Activated CD4-positive, CD25-positive, alpha-beta regulatory T cell treated with anti-CD3 and anti-CD28 coated beads, Interleukin-2, amount 50 U/mL, for 24 hours (primary cell): ENCODE results near the gene RBM4.

ENCODE experiments used
- ATAC-seq, 2 donors: fragments of 150-1000 bp; cut with Tn5 transposase; one replicate each; pipeline ENCODE4 v1.10.0; 2021; ENCODE audit warnings: mild to moderate bottlenecking in 1 of 2, moderate library complexity in 1 of 2

Gene RBM4

DNA sequence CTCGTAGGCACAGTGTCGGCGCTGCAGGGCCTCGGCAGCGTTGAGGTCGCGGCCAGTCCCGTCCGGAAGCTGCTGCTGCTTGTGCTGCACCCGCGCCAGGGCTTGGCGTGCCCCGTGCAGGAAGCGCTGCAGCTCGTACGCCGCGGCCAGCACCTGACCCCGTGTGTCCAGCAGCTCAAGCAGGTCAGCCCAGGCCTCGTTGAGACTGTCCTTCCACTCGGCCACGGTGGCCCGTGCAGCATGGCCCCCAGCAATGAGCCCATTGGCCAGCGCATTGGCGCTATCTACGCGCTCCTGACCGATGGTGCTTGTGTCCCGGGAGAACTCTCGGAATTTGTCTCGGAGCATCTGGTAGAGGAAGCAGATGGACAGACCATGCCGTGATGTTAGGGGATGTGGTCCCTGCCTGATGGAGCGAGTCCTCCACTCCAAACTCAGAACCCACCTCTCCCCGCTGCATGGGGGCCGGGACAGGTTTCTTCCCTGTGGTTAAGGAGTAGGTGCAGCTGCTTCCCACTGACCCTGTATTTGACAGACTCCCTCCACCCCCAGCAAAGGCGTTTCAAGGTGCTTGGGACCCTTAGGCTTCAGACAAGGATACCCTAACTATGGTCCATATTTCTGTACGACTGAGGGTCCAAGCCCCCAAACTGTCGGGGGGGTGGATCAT lies 52.9 kb downstream of the RBM4 start:
- ATAC-seq = no peak

DNA sequence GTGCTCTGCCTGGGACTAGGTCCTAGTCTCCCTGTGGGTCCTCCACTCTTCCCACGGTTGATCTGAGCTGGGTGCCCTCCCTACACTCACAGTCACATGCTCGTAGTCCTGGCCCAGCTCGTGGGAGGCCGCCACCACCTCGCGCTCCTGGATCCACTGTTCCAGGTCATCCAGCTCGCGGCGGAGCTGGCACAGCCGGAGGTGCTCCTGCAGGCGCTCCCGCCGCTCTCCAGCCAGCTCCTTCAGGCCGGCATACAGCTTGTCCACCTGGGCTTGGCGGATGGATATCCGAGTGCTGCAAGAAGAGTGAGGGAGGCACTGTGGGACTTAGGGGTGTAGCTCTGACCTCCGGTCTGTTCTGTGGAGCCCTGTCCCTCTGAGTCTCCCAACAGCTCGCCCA lies 53.9 kb downstream of the RBM4 start:
- no peak for ATAC-seq

DNA sequence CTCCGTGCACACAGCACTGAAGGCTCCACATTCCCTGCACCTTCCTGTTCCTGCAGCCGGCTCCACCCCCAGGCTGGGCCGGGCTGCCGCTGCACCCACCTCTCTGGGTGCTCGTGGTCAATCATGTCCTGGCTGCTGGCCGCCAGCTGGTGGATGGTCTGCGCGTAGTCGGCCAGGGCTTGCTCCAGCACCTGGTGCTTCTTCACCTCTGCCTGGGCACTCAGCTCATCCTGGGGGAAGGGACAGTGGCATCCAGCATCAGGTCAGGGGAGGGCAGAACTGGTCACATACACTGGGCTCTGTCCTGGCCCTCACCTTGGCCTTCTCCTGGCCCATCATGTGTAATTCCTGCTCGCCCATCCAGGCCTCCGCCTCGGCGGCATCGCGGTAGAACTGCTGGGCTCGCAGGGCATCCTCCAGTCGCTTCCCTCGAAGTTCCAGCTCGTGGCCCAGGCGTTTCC lies 54.4 kb downstream of the RBM4 start:
- no peak for ATAC-seq

DNA sequence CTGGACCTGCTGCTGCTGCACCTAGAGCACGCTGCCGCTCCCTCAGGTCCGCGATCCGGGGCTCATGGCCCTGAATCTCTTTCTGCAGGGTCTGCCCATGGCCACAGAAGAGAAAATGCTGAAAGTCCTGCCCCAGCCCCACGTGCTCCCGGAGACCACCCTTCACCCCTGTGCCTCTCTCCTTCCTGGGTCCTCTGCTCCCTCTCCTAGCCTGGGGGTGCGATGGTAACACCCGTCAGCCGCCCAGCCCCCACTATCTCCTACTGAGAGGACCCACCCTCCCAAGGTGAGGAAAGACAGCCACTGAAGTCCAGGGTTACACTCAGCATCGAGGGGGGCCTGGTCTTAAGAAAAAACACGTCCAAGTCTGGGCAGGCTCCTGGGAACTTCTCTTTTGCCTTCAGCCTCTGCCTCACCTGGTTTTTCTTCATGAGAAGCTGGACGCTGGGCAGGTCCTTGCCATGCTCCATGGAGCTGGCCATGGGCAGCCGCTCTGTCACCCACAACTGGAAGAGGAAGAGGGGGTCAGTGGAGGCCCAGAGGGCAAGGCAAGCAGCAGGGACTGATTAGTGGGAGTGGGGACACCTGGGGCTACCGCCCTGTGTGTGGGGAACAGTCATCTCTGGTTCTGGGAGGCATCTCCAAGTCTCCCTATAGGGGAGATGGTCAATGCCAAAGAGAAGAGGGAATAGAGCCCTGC lies 55.0 kb downstream of the RBM4 start:
- no peak for ATAC-seq

DNA sequence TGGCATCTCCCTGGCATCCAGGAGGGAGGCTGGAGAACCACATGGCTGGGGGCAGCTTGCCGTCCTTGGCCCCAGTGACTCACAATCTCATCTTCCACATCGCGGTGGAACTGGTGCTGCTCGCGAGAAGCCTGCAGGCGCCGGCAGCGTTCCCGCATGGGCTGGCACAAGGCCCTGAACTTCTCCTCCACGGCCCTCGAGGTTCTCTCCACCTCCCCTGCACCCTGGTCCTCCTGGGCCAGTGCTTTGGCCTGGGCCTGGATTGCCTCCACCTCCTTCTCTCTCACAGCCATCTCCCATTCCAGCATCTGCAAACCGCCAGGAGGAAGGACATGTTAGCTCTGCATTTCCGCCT lies 55.5 kb downstream of the RBM4 start:
- no peak for ATAC-seq

DNA sequence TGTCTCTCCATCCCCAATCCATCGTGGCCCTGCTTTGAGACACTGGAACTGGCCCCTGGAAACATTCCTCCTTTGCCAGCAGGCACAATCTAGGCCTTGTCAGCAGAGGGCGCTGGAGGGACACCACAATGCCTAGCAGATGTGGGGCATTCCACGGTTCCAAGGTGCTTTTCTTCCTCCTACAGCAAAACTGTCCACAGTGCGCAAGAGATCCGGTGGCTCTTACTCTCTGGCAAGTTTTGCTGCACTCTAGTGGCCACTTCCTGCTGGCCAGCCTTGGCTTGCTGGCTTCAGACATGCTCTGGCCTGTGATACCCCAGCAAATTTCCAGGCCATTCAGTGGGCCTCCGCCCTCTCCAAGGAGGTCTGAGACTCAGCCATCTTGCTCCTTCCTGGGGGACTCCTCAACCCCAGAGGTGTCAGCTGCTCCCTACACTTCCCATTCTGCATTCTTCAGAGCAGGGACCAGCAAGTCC lies 56.3 kb downstream of the RBM4 start:
- ATAC-seq = peak; percentile 74 to 86
